Muscle layer of duodenum (tissue), 2 donors: ENCODE data around the gene ZNF221.

Source experiments
- H3K27ac ChIP-seq: one replicate; pipeline ENCODE4 v1.7.0; 2013; ENCODE audit warnings: mild to moderate bottlenecking, low read length
- H3K27me3 ChIP-seq: one replicate; pipeline ENCODE4 v1.7.0; 2013; ENCODE audit warnings: low read depth, mild to moderate bottlenecking, control low read depth, low read length
- H3K36me3 ChIP-seq, 2 donors: one replicate each; pipeline ENCODE4 v1.7.0; 2013; ENCODE audit warnings: low read length in 2 of 2, control low read depth in 1 of 2, mild to moderate bottlenecking in 1 of 2; ENCODE audit not compliant: insufficient read depth in 2 of 2, control insufficient read depth in 1 of 2
- H3K4me1 ChIP-seq, 2 donors: one replicate each; pipeline ENCODE4 v1.7.0; 2013; ENCODE audit warnings: low read length in 2 of 2, mild to moderate bottlenecking in 2 of 2, control low read depth in 1 of 2, moderate library complexity in 1 of 2; ENCODE audit not compliant: insufficient read depth in 2 of 2, control insufficient read depth in 1 of 2
- H3K4me3 ChIP-seq, 2 donors: one replicate each; pipeline ENCODE4 v1.7.0; 2013; ENCODE audit warnings: low read length in 2 of 2, low read depth in 1 of 2, mild to moderate bottlenecking in 1 of 2
- H3K9me3 ChIP-seq, 2 donors: one replicate each; pipeline ENCODE4 v1.7.0; 2013; ENCODE audit warnings: low read length in 2 of 2, control low read depth in 1 of 2, mild to moderate bottlenecking in 1 of 2; ENCODE audit not compliant: control insufficient read depth in 1 of 2
- donor health status: healthy.

Gene ZNF221

DNA sequence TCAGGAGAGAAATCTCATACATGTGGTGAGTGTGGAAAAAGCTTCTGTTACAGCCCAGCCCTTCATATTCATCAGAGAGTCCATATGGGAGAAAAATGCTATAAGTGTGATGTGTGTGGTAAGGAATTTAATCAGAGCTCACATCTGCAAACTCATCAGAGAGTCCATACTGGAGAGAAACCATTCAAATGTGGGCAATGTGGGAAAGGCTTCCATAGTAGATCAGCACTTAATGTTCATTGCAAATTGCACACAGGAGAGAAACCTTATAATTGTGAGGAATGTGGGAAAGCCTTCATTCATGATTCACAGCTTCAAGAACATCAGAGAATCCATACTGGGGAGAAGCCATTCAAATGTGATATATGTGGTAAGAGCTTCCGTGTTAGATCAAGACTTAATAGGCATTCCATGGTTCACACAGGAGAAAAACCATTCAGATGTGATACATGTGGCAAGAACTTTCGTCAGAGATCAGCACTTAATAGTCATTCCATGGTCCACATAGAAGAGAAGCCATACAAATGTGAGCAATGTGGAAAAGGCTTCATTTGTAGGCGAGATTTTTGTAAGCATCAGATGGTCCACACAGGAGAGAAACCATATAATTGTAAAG, 15.2 kb downstream of the ZNF221 start:
- Histone ChIP-seq H3K4me3 (peak overlapping the region; percentile 47 to 63), H3K9me3 (peaks cover 80 to 92% of the 10 kb centered on the region in 2 donors), H3K4me1 (no peaks in the 10 kb centered on the region), H3K27me3 (no peaks in the 10 kb centered on the region), H3K27ac (no peak overlapping the region), H3K36me3 (peaks cover 35 to 91% of the 10 kb centered on the region in 2 donors)

DNA sequence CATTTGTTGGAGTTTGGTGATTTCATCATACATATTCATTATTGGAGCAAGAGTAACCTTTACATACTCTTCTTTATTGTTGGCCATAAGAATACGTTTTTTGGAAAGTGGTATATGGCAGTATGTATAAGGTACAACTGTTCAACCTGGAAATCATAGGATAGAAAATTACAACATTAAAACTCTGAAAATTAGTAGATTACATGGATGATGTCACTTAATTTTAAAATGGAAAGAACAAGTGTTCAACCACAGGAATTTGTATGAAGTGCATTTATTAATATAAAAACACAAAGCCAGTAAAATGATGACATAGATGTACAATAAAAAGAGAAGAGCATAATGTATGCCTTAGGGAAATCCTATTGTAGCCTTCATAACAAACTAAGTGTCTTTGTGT, 25.7 kb downstream of the ZNF221 start:
- no peak overlapping the region for H3K27ac ChIP-seq

DNA sequence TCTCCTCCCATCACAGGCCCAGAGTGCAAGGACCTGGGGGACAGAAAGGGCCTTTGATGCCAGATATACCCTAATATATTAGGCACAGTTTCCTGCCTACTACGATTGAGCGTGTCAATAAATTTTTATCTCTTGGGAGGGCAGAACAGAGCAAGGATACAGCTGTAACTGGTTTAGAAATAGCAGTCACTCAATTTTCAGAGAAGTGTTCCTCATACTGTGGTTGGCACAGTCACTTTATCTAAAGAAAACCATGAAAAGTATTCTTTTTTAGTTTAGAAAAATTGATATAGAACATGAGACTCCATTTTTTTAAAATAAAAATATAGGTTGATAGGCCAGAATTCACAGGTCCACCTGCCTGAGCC, 32.5 kb downstream of the ZNF221 start:
- peaks cover 8 to 30% of the 10 kb centered on the region in 2 donors for H3K9me3 ChIP-seq
- H3K4me3 ChIP-seq = peak overlapping the region; percentile 83 to 85
- no peaks in the 10 kb centered on the region for H3K27me3 ChIP-seq
- no peak overlapping the region for H3K27ac ChIP-seq
- peaks cover 0 to 10% of the 10 kb centered on the region in 2 donors for H3K4me1 ChIP-seq
- peaks cover 3 to 5% of the 10 kb centered on the region in 2 donors for H3K36me3 ChIP-seq

More for the DNA sequence above, 25.7 kb downstream of the ZNF221 start:
- Histone ChIP-seq H3K36me3 (peaks cover 0 to 9% of the 10 kb centered on the region in 2 donors), H3K27me3 (no peaks in the 10 kb centered on the region), H3K9me3 (peaks cover 37 to 83% of the 10 kb centered on the region in 2 donors), H3K4me3 (peak overlapping the region in 1 of 2 donors; percentile 38), H3K4me1 (no peaks in the 10 kb centered on the region)

DNA sequence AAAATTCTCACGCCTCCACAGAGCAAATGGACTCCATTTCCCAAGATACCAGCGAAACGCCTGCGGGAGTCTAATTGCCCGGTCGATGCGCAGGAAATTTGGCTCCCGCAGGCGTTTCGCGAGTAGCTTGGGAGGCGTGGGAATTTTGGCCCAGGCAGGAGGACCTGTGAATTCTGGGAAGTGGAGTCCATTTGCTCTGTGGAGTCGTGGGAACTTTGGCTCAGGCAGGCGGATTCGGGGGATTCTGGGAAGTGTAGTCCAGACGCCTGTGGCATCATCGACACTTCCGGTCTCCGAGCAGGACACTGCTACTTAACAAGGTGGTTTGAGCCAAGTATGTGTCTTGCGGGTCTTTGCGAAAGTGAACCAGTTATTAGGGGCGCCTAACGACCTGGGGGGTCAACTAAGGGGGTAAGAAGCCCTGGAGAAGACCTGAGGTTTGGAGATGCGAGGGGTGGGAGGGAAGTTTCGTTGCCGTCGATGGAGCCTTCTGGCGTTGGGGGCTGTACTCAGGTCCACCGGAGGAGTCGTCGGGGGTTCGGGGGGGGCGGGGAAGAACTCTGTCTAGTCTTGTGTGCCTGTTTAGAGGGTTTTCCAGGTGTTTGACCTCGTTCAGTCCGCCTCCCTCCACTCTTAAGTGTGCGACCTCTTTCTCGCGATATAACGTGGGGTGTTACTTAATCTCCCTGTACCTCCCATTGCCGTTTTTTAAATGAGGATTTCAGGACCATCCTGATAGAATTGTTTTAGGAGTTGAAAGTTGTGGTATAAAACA, 33.1 kb downstream of the ZNF221 start, which contains the start of gene ZNF155:
TSS of gene ZNF155 (plus strand) at position 277 of the 775 bp plus-strand sequence. CDS start 4,356 bp downstream, outside the sequence.
- peaks cover 3 to 11% of the 10 kb centered on the region in 2 donors for H3K36me3 ChIP-seq
- peaks cover 0 to 10% of the 10 kb centered on the region in 2 donors for H3K4me1 ChIP-seq
- H3K9me3 ChIP-seq = peaks cover 5 to 27% of the 10 kb centered on the region in 2 donors
- no peaks in the 10 kb centered on the region for H3K27me3 ChIP-seq
- peak within 1 kb of the TSS; percentile 83 to 85 for H3K4me3 ChIP-seq
- peak within 1 kb of the TSS; percentile 69 for H3K27ac ChIP-seq

DNA sequence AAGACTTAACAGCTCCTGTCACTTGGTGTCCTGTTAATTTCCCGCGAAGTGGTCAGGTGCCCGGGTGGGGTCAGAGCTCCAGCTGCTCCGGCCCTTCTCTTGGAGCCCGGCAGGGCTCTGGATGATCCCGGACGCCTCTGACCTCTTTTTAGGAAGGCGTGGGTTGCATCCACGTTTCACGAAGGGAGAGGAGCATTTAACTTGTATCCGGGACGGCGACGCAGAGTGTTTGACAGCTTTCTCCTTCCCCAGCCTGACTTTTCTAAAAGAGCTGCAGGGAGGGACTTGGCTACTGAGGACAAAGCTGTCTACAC, 33.6 kb downstream of the ZNF221 start:
- H3K27ac ChIP-seq = peak overlapping the region; percentile 69
- peak overlapping the region; percentile 83 to 85 for H3K4me3 ChIP-seq

DNA sequence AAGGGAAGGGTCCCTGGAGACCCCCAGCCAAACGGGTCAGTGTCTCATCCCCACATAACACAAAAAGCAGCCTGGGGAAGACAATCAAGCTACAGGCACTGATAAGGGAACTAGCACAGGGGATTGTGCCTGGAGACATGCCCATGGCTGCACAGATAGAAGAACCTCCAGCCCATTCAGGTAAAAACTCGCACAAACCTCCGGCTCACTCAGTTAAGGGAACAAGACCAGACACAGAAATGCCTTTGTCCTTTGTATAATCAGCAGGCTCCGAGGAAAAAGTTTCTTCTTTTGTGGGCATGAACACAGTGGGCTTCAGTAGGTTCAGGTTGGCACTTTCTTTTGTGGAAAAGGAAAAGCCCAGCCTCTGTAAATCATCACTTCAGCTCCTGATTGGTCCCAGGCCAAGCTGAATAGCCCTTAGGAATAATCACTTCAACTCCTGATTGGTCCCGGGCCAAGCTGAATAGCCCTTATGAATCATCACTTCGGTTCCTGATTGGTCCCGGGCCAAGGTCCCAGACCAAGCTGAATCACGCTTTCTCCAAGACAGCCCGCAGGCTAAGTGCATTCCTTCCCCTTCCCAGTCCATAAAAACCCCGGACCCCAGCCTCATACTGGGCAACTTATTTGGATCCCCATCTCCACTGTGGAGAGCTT, 46.7 kb downstream of the ZNF221 start:
- Histone ChIP-seq H3K9me3 (peaks cover 17 to 31% of the 10 kb centered on the region in 2 donors), H3K4me1 (peaks cover 0 to 7% of the 10 kb centered on the region in 2 donors), H3K27ac (no peak overlapping the region), H3K4me3 (peak overlapping the region in 1 of 2 donors; percentile 31), H3K27me3 (no peaks in the 10 kb centered on the region), H3K36me3 (peaks cover 23 to 51% of the 10 kb centered on the region in 2 donors)

More for the DNA sequence above, 33.6 kb downstream of the ZNF221 start:
- peaks cover 0 to 10% of the 10 kb centered on the region in 2 donors for H3K4me1 ChIP-seq
- H3K36me3 ChIP-seq = peaks cover 3 to 16% of the 10 kb centered on the region in 2 donors
- no peaks in the 10 kb centered on the region for H3K27me3 ChIP-seq
- peaks cover 5 to 24% of the 10 kb centered on the region in 2 donors for H3K9me3 ChIP-seq

DNA sequence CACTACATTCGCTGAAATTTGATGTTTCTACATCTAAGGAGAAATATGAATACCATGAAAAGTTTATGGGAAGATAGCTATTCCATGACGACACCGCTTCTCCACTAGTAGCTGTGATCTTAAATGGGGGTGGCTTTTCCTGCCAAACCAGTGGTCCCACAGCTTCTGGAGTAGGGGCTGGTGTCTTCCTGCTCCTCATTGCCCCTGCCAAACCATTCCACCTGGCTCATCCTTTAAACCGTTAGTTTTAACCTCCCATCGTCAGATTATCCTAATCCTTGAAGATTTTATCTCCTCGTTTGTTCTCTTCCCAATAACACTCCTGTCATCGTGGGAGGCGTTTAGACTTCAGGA, 51.2 kb downstream of the ZNF221 start:
- Histone ChIP-seq H3K36me3 (peaks cover 3 to 25% of the 10 kb centered on the region in 2 donors), H3K4me1 (peaks cover 0 to 16% of the 10 kb centered on the region in 2 donors), H3K27me3 (no peaks in the 10 kb centered on the region), H3K4me3 (peak overlapping the region; percentile 83 to 89), H3K27ac (peak overlapping the region; percentile 65), H3K9me3 (peaks cover 12 to 29% of the 10 kb centered on the region in 2 donors)

DNA sequence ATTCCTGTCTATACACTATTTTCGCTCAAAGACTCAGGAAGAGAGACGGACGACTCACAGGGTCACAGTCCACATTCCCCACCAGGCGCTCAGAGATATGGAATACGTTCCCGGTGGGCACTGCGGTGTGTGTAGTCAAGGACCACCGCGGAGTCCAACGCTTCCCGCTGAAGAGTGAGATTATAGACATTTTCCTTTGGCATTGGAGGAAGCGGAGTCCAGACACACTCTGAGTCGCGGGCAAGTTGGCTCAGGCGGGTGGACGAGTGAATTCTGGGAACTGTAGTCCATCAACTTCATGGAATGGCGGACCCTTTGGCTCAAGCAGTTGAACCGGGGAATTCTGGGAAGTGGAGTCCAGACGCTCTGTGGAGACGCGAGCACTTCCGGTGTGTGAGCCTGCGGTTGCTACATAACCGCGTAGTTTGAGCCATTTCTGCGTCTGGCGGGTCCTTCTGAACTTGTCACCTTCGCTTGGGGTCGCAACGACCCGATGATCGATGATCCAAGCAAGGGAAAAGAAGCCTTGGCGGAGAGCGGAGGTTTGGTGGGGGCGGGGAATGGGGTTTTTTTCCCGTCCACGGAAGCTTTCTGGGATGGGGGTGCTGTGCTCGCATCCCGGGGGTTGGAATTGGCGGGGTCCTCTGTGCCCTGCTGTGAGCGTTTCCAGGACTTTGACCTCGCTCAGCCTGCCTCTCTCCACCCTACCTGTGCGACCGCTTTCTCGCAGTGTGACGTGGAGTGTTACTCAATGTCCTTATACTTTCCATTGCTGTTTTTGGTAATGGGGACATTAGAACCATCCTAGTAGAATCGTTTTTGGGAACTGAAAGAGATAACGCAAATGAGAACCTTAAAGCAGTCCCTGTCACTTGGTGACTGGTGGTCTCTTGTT, 51.8 kb downstream of the ZNF221 start, which contains the start of gene ZNF230:
TSS of gene ZNF230 (plus strand) at position 392 of the 895 bp plus-strand sequence. CDS start 4,122 bp downstream, outside the sequence.
- no peaks in the 10 kb centered on the region for H3K27me3 ChIP-seq
- peaks cover 14 to 29% of the 10 kb centered on the region in 2 donors for H3K9me3 ChIP-seq
- H3K4me1 ChIP-seq = peaks cover 0 to 16% of the 10 kb centered on the region in 2 donors
- H3K4me3 ChIP-seq = peak within 1 kb of the TSS; percentile 83 to 89
- peaks cover 9 to 25% of the 10 kb centered on the region in 2 donors for H3K36me3 ChIP-seq
- H3K27ac ChIP-seq = peak within 1 kb of the TSS; percentile 65

DNA sequence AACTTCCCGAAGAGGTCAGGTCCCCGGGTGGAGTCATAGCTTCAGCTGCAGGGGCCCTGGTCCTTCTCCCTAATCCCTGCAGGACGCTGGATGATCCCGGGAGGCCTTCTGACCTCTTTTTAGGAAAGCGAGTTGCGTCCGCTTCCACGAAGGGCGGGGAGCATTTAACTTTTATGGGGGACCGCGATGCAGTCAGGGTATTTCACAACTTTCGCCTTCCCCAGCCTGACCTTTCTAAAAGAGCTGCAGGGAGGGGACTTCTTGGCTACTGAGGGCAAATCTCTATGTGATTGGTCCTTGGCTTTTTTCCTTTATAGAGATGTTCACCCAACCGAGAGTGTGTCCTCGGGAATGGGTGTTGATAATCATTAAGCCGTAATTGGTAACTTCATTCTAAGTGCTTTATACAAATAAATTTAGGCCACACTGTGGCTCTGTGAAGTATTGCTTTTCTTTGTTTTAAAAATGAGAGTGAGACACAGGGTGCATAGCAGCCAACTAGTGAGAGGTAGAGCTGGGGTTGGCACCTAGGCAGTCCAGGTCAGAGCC, 52.5 kb downstream of the ZNF221 start:
- H3K9me3 ChIP-seq = peaks cover 21 to 28% of the 10 kb centered on the region in 2 donors
- H3K36me3 ChIP-seq = peaks cover 17 to 31% of the 10 kb centered on the region in 2 donors
- peak overlapping the region; percentile 83 to 89 for H3K4me3 ChIP-seq
- peak overlapping the region; percentile 65 for H3K27ac ChIP-seq
- H3K4me1 ChIP-seq = peaks cover 0 to 16% of the 10 kb centered on the region in 2 donors
- H3K27me3 ChIP-seq = no peaks in the 10 kb centered on the region

DNA sequence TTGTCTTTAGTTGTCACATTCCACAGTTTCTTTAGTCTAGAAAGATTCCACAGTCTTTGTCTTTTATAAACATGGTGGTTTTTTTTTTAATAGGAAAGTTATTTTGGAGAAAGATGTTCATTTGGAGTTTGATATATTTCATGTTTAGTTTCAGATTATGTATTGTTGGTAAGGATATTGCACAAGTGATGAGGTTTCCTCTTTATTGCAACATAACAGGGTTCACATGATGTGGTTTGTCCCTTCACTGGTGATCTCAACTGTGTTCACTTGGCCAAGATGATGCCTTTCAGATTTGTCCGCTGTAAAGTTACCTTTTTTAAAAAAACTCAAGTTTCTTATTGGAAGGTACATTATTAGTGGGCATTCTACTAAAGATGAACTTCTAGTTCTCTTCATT, 54.9 kb downstream of the ZNF221 start:
- H3K27me3 ChIP-seq = no peaks in the 10 kb centered on the region
- peaks cover 39 to 55% of the 10 kb centered on the region in 2 donors for H3K36me3 ChIP-seq
- peaks cover 0 to 16% of the 10 kb centered on the region in 2 donors for H3K4me1 ChIP-seq
- H3K27ac ChIP-seq = no peak overlapping the region
- H3K4me3 ChIP-seq = peak overlapping the region; percentile 14 to 47
- peaks cover 44 to 46% of the 10 kb centered on the region in 2 donors for H3K9me3 ChIP-seq
